GM21576 (cell line): ENCODE data around the gene EIF2B1.

Experiments
- ATAC-seq: cut with Tn5 transposase; IDR thresholded peaks from one replicate; pipeline ENCODE4 v1.9.1; 2021; ENCODE audit warnings: mild to moderate bottlenecking, moderate library complexity; ENCODE audit not compliant: unreplicated experiment

The EIF2B1 gene

GRCh38 chr12:123633379-123634141, at the start of gene EIF2B1, which contains the start of gene GTF2H3:
TSS of gene EIF2B1 (minus strand) at chr12:123633686. CDS start at chr12:123633557, 129 bp downstream.
TSS of gene GTF2H3 (plus strand) at chr12:123633829. CDS start at chr12:123633860, 31 bp downstream.
- ATAC-seq, result peak; percentile 90

- no peak for ATAC-seq
Observed at GRCh38 chr12:123681605-123682004, 48.1 kb upstream of the EIF2B1 start.

- no peak for ATAC-seq
Observed at GRCh38 chr12:123678981-123679380, 45.5 kb upstream of the EIF2B1 start.

- no peak for ATAC-seq
Observed at GRCh38 chr12:123676616-123677320, 43.3 kb upstream of the EIF2B1 start.

- no peak for ATAC-seq
Observed at GRCh38 chr12:123675436-123675835, 42.0 kb upstream of the EIF2B1 start.

- no peak for ATAC-seq
Observed at GRCh38 chr12:123671876-123672275, 38.4 kb upstream of the EIF2B1 start.

- peak; percentile 99 for ATAC-seq
Observed at GRCh38 chr12:123670882-123671728, 37.6 kb upstream of the EIF2B1 start, which contains the start of gene TCTN2. TSS of gene TCTN2 (plus strand) at chr12:123671113. CDS start at chr12:123671241, 128 bp downstream.

GRCh38 chr12:123667771-123668170, 34.3 kb upstream of the EIF2B1 start:
- ATAC-seq, result no peak

- ATAC-seq, result no peak
Observed at GRCh38 chr12:123659996-123660727, 26.7 kb upstream of the EIF2B1 start.

GRCh38 chr12:123657211-123657610, 23.7 kb upstream of the EIF2B1 start:
- ATAC-seq, result no peak

GRCh38 chr12:123656392-123656791, 22.9 kb upstream of the EIF2B1 start:
- no peak for ATAC-seq

- ATAC-seq, result peak; percentile 91
Observed at GRCh38 chr12:123655420-123655819, 21.9 kb upstream of the EIF2B1 start.

GRCh38 chr12:123654129-123654701, 20.7 kb upstream of the EIF2B1 start:
- no peak for ATAC-seq

GRCh38 chr12:123648401-123648800, 14.9 kb upstream of the EIF2B1 start:
- ATAC-seq, result no peak

- ATAC-seq, result no peak
Observed at GRCh38 chr12:123645878-123646277, 12.4 kb upstream of the EIF2B1 start.

- ATAC-seq, result no peak
Observed at GRCh38 chr12:123645380-123645779, 11.9 kb upstream of the EIF2B1 start.

- ATAC-seq, result no peak
Observed at GRCh38 chr12:123643911-123644310, 10.4 kb upstream of the EIF2B1 start.

- no peak for ATAC-seq
Observed at GRCh38 chr12:123634142-123634561, 666 bp upstream of the EIF2B1 start.

GRCh38 chr12:123621619-123622530, 11.6 kb downstream of the EIF2B1 start:
- ATAC-seq, result no peak
